ENCODE data around the gene CYP19A1. TPM values are rescaled to one million over a fixed set of nuclear protein-coding genes. Genes with fewer than 3 reads are reported as not detected.

The CYP19A1 gene
- total RNA-seq, 2 experiments from 2014 or later, result not detected

DNA sequence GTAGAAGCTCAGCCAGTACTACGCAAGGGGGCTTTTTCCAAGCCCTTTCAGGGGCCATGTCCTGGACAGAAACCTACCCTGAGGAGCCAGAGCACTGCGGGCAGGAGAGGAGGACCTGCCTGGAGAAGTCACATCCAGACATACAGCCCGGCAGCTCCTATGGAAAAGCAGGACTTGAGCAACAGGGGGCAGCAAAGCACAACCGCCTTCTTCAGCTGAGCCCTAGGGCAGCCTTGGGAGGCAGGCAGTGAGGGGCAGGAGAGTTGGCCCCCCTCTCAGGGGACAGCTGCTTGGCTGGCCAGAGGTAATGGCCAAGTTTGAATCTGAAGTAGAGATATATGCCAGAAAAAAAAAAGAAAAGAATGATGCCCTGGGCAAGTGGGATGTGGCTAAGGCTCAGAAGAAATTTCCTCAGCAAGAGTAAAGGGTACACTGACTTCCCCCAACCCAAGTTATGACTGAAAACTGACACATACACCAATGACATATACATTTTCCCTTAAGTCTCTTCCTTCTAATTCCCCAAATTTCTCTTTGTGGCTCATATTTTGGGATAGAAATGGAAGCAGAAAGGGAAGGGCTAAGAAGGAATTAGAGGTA is 56.9 kb downstream of the CYP19A1 start:
- ATAC-seq, result no peak
- ChIA-PET CTCF (interaction anchor here (1.1 to 3.4 kb wide), 5 partner anchors 25 to 221 kb away, joined by 3 to 11 read pairs (median 4); no protein-coding TSS in a partner anchor), POLR2A (no interaction called here)
- no peaks in the 10 kb centered on the region for H3K4me1 Mint-ChIP-seq (ENCODE audit: low read depth)
- TF ChIP-seq, protein P1, sequence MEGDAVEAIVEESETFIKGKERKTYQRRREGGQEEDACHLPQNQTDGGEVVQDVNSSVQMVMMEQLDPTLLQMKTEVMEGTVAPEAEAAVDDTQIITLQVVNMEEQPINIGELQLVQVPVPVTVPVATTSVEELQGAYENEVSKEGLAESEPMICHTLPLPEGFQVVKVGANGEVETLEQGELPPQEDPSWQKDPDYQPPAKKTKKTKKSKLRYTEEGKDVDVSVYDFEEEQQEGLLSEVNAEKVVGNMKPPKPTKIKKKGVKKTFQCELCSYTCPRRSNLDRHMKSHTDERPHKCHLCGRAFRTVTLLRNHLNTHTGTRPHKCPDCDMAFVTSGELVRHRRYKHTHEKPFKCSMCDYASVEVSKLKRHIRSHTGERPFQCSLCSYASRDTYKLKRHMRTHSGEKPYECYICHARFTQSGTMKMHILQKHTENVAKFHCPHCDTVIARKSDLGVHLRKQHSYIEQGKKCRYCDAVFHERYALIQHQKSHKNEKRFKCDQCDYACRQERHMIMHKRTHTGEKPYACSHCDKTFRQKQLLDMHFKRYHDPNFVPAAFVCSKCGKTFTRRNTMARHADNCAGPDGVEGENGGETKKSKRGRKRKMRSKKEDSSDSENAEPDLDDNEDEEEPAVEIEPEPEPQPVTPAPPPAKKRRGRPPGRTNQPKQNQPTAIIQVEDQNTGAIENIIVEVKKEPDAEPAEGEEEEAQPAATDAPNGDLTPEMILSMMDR (IDR thresholded peaks at IDR 0.05), result no peak
- intact Hi-C loops (cut with micrococcal nuclease), result no loop called here
- H3K27me3 Mint-ChIP-seq, result peaks cover 7% of the 10 kb centered on the region
- no peaks in the 10 kb centered on the region for H3K9me3 Mint-ChIP-seq
- H3K27ac Mint-ChIP-seq, result no peak overlapping the region
- no peaks in the 10 kb centered on the region for H3K36me3 Mint-ChIP-seq (ENCODE audit: low read depth)
- peak; percentile 47 for DNase-seq
- H3K4me3 Mint-ChIP-seq, result no peak overlapping the region

DNA sequence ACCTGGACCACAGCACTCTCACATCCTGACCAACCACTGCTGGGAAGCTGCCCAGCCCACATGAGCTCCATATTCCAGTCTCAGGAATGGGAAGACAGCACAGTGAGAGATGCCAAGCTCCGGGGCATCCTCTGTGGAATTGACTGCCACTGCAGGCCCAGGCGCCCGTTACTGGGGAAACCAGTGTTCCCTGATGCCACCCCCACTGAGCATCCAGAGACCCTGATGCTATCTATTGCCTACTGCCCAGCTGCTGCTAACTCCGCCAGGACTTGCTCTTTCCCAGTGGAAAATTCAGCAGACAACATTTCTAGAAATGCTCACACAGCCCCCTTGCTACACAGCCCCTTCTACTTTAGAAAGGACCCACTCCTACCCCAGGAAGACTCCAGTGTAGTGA is 57.6 kb downstream of the CYP19A1 start:
- DNase-seq (no peak), ATAC-seq (no peak)
- Mint-ChIP-seq H3K4me1 (ENCODE audit: low read depth) (no peaks in the 10 kb centered on the region), H3K4me3 (no peak overlapping the region), H3K27me3 (peaks cover 7% of the 10 kb centered on the region), H3K36me3 (ENCODE audit: low read depth) (no peaks in the 10 kb centered on the region), H3K27ac (no peak overlapping the region), H3K9me3 (no peaks in the 10 kb centered on the region)
- TF ChIP-seq, protein P1 (IDR thresholded peaks at IDR 0.05), result no peak
- intact Hi-C loops (cut with micrococcal nuclease), result no loop called here
- ChIA-PET POLR2A (no interaction called here), CTCF (interaction anchor here (1.1 to 3.4 kb wide), 4 partner anchors 25 to 222 kb away, joined by 3 to 11 read pairs (median 5); no protein-coding TSS in a partner anchor)

DNA sequence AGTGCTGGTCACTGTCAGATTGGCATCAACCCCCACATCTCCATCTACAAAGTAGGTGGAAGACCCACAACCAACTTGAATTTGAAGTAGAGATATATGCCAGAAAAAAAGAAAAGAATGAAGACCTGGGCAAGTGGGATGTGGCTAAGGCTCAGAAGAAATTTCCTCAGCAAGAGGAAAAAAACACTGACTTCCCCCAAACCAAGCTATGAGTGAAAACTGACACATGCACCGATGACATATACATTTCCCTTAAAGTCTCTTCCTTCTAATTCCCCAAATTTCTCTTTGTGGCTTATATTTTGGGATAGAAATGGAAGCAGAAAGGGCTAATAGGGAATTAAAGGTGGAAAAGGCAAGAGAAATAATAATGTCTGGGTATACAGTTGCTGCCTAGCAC is 59.0 kb downstream of the CYP19A1 start:
- H3K27me3 Mint-ChIP-seq, result peaks cover 7% of the 10 kb centered on the region
- intact Hi-C loops (cut with micrococcal nuclease), result no loop called here
- ChIA-PET CTCF (interaction anchor here (1.0 kb wide), 1 partner anchor 116 kb away, joined by 3 read pairs; no protein-coding TSS in a partner anchor), POLR2A (no interaction called here)
- H3K36me3 Mint-ChIP-seq (ENCODE audit: low read depth), result no peaks in the 10 kb centered on the region
- no peak overlapping the region for H3K4me3 Mint-ChIP-seq
- H3K27ac Mint-ChIP-seq, result no peak overlapping the region
- ATAC-seq, result no peak
- TF ChIP-seq, protein P1 (IDR thresholded peaks at IDR 0.05), result no peak
- no peaks in the 10 kb centered on the region for H3K4me1 Mint-ChIP-seq (ENCODE audit: low read depth)
- DNase-seq, result no peak
- no peaks in the 10 kb centered on the region for H3K9me3 Mint-ChIP-seq

DNA sequence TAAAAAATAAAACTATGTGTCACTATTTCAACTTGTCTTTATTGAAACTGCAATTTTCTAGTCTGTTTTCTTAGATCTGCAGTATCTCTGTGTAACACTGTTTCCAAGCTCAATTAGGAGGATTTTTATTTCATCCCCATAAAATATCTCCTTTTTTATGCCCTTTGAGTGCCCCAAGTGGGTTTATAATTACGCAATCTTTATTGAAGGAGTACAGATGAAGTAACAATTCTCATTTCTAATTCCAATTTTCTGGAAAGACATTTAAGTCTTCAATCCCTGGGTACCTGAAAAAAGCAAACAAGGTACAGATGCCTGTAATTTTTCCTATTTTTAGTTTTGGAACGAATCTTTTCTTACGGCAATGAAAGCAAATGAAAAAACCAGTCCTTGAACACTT is 61.3 kb downstream of the CYP19A1 start:
- Mint-ChIP-seq H3K4me3 (no peak overlapping the region), H3K36me3 (ENCODE audit: low read depth) (no peaks in the 10 kb centered on the region), H3K9me3 (no peaks in the 10 kb centered on the region), H3K27ac (no peak overlapping the region), H3K27me3 (peaks cover 9% of the 10 kb centered on the region), H3K4me1 (ENCODE audit: low read depth) (no peaks in the 10 kb centered on the region)
- ChIA-PET CTCF (no interaction called here), POLR2A (no interaction called here)
- intact Hi-C loops (cut with micrococcal nuclease), result no loop called here
- ATAC-seq (no peak), DNase-seq (no peak)
- TF ChIP-seq, protein P1 (IDR thresholded peaks at IDR 0.05), result no peak

DNA sequence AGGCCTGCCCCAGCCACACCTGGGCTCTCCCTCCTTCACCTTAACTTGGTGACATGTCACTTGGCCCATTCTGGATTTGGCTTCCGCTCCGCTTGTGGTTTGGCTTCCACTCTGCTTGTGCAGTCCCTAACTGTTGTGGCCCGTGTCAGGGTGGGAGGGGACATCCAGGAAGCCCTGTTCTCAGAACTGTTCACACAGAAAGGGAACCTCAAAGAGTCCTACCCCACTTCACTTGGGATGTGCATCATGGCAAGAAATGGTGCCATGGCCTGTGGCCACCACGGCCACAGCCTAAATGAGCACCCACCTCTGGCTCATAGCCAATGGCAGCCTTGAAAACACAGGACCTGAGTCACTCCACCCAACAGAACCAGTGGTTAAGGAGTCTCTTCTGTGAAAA is 63.4 kb downstream of the CYP19A1 start:
- TF ChIP-seq, protein P1 (IDR thresholded peaks at IDR 0.05), result no peak
- Mint-ChIP-seq H3K4me1 (ENCODE audit: low read depth) (no peaks in the 10 kb centered on the region), H3K27me3 (peaks cover 9% of the 10 kb centered on the region), H3K27ac (no peak overlapping the region), H3K36me3 (ENCODE audit: low read depth) (no peaks in the 10 kb centered on the region), H3K9me3 (no peaks in the 10 kb centered on the region), H3K4me3 (no peak overlapping the region)
- ATAC-seq (peak; percentile 51), DNase-seq (peak; percentile 20)
- POLR2A ChIA-PET, result no interaction called here
- CTCF ChIA-PET, result no interaction called here
- intact Hi-C loops (cut with micrococcal nuclease), result no loop called here

Data from activated CD8-positive, alpha-beta T cell treated with anti-CD3 and anti-CD28 coated beads for 36 hours (primary cell).